ENCODE results near the gene RNU6-9.
"Not testable (repeated sequence)": the region's sequence is repeated elsewhere in the genome, so short reads cannot be mapped to it uniquely, and the experiment has no call there.

The RNU6-9 gene

GRCh38 chr19:878751-879561 lies 14.3 kb upstream of the RNU6-9 start:
- not testable (repeated sequence) for DNase-seq

DNA sequence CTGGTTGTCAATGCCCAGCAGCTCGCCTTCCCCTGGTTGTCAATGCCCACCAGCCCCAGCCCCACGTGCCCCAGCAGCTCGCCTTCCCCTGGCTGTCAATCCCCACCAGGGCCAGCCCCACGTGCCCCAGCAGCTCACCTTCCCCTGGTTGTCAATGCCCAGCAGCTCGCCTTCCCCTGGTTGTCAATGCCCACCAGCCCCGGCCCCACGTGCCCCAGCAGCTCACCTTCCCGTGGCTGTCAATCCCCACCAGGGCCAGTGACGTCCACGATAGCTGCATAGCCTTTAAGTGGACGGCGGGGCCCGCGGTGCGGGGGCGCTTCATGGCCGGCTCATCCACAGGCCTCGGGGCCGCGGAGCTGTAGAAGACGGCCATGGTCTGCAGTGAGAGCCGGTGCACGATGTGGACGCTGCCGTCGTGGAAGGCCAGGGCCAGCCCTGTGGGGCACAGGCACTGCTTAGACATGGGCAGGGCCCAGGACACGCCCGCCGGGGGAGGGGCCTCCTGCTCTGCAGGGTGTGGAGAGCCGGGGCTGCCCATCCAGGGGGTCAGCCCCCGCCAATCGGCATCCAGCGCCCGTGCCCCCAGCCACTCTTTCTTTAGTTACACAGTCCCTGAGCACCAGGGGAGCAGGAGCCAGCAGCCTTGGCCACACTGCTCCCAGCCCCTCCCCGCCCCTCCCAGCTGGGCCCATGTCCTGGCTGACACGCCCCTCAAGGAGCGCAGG lies 13.4 kb upstream of the RNU6-9 start:
- no peak for DNase-seq

- no peak for DNase-seq
These were observed 11.8 kb upstream of the RNU6-9 start for GRCh38 chr19:881385-882071.

DNA sequence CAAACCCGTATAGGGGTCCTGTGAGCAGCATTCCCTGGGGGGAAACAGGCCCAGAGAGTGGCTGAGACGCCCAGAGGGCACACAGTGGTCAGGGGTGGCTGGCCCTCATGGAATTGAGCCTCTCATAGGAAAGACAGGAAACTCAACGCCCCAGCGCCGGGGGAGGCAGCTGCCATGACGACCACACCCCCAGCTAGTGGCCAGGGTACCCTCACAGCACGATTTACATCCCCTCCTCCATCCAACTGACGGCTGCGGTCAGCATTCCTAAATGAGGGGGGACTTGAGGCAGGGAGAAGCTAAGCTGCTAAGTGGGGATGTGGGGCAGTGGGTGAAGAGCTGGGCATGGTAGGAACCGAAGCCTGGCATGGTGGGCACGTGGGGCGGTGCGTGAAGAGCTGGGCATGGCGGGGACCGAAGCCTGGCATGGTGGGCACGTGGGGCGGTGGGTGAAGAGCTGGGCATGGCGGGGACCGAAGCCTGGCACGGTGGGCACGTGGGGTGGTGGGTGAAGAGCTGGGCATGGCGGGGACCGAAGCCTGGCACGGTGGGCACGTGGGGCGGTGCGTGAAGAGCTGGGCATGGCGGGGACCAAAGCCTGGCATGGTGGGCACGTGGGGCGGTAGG lies 10.3 kb upstream of the RNU6-9 start:
- no peak for DNase-seq

DNA sequence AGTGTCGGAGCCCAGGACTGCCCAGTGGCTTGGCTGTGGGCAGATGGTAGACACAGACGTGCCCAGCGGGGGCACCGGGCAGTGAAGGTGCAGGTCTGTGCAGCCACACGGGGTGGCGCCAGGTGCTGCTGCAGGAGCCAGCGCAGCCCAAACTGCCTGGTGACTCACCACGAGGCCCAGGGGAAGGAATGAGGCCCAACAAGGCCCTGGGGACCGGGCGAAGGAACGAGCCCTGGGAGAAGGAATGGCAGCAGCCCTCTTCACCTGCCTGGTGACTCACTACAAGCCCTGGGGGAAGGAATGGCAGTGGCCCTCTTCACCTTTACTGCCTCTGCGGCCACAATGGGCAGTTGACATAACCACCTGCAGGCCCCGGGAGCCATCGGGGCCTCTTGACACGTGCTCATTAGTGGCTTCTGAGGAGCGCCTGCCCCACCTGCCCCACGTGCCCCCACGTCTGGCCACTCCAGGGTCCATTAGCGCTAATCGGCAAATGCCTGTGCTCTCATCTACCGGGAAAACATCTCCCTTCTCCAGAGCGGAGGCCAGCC lies 9.5 kb upstream of the RNU6-9 start:
- no peak for DNase-seq

- DNase-seq = no peak
These were observed 8.7 kb upstream of the RNU6-9 start for GRCh38 chr19:884420-885211.

DNA sequence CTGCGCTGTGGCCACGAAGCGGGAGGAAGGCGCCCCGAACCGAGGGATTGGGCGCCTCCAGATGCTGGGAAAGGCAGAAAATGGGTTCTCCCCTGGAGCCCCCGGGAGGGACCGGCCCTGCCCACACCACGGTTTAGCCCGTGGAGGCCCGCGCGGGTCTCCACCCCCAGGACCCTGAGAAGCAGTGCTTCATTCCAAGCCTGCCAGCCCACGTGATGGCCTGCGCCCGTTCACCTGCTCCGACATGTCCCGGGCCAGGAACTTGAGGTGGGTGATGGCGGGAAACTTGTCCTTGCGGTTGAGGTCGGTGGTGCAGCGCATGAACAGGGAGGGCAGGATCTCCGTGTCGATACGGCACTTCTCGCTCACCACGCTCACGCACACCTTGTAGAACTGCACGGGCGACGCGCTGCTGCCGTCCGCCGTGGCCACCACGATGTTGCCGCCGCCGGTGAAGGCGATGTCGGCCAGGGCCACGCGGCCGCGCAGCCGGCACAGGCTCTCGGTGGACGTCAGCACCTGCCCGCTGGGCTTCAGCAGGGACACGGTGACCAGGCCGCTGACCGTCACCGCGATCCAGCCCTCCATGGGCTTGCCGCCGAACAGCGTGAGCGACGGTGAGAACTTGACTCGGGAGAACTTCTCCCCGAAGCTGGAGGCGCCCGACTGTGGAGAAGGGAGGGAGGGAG lies 7.6 kb upstream of the RNU6-9 start:
- DNase-seq = no peak

- DNase-seq = no peak
These were observed 6.2 kb upstream of the RNU6-9 start for GRCh38 chr19:887072-887471.

- no peak for DNase-seq
These were observed 5.7 kb upstream of the RNU6-9 start for GRCh38 chr19:887599-887998.

- no peak for DNase-seq
These were observed 4.5 kb upstream of the RNU6-9 start for GRCh38 chr19:888581-889385.

- no peak for DNase-seq
These were observed 3.5 kb upstream of the RNU6-9 start for GRCh38 chr19:889662-890295.

DNA sequence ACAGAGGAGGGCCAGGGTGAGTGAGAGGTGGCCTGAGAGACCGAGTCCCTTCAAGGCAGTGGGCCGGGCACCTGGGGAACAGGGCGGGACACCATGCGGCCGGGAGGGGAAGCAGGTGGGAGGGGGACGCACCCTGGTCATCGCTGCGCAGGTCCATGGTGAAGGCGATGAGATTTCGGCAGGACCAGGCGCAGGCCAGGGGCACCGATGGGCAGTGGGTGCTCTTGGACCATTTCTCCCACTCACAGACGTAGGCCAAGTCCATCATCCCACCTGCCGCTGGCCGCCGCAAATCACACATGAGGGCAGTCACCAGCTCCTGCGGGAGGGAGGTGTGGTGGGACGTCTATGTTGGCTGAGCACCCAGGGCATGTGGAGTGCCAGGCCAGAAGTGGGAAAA lies 2.5 kb upstream of the RNU6-9 start:
- DNase-seq = no peak

DNA sequence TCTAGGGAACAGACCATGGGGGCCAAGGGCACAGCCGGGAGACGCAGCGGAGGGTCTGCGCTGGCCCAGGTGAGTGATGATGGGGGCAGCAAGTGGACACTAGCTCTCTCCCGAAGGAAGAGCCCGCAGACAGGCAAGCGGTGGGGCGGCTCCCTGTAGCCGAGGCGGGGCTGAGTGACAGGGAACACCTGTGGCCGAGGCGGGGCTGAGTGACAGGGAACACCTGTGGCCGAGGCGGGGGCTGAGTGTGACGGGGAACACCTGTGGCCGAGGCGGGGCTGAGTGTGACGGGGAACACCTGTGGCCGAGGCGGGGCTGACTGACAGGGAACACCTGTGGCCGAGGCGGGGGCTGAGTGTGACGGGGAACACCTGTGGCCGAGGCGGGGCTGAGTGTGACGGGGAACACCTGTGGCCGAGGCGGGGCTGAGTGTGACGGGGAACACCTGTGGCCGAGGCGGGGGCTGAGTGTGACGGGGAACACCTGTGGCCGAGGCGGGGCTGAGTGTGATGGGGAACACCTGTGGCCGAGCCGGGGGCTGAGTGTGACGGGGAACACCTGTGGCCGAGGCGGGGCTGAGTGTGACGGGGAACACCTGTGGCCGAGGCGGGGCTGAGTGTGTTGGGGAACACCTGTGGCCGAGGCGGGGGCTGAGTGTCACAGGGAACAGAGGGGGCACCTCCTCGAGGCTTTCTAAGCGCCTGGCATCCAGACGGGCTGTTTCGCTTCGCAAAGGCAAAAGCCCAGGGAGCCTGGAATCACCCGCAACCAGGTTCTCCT lies 1.7 kb upstream of the RNU6-9 start:
- not testable (repeated sequence) for DNase-seq

- no peak for DNase-seq
These were observed 916 bp upstream of the RNU6-9 start for GRCh38 chr19:892243-892893.

DNA sequence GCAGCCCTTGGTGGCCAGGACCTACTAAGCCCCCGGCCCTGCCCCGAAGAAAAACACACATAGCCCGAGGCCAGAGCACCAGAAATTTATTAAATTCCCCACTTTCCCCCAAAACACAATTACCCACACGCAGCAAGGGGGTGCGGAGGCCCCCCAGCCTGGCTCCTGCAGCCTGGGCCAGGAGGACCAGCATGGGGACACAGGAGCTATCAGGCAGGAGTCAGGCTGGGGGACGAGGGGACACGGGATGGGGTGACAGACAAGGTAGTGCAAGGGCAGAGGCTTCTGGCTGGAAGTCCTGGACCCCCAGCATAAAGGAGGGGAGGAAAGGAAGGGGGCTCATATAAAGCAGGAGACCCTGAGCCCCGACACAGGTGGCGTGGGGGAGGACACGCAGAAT lies 3.1 kb downstream of the RNU6-9 start:
- no peak for DNase-seq

GRCh38 chr19:896999-897398 lies 3.7 kb downstream of the RNU6-9 start:
- DNase-seq = no peak

DNA sequence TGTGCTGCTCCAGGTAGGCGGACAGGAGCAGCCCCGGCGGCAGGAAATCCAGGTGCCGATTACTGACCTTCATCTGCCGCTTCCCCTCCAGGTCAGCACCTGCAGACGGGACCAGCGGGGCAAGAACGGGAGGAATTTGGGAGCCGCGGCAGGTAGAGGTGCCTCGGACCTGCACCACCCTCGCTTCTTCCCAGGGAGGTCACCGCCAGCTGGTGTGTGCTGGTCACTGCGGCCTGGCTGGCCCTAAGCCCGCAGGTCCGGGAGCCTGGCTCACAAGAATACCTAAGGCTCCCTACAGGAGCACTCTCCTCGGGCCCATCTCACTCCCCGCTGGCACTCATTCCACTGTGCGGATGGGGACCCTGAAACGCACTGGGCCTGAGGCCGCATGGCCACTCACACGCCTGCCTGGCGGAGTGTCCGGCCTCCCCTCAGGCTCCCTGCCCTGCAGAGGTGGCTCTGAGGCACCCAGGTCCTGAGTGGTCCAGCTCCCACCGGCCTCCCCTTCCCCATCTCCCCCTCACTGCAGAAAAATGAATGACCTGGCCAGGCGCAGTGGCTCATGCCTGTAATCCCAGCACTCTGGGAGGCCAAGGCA lies 4.3 kb downstream of the RNU6-9 start:
- no peak for DNase-seq

DNA sequence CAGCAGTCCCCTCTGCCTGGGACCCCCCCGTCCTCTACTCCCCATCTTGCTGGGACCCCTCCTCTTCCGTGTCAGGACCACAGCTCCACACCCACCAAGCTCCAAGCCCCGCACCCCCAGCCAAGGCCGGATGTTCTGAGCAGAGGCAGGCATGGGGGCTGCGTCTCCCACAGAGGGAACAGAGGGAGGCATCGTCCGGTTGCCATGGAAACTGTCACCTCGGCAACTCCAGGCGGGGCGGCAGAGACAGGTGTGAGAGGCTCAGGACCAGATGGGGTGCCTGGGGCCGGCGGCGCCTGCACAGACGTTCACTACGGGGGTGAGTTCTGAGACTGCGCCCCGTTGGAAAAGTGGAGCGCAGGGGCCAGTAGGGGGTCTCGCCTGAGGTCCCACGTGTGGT lies 5.4 kb downstream of the RNU6-9 start:
- no peak for DNase-seq

Data from activated CD4-positive, alpha-beta T cell treated with anti-CD3 and anti-CD28 coated beads, Interleukin-10, Interleukin-2, amounts not matched to agents 100 ng/mL and 50 ng/mL, durations not matched to agents 16 hours and 8 hours (primary cell).